Activated CD4-positive, alpha-beta memory T cell treated with anti-CD3 and anti-CD28 coated beads for 36 hours (primary cell): Measurements from ENCODE around the gene BLVRA. TPM values are rescaled to one million over a fixed set of nuclear protein-coding genes. Genes with fewer than 3 reads are reported as not detected.

Experiments used
- CTCF ChIA-PET: fragments of 350-600 bp; sonication (Branson Sonifier 250); formaldehyde crosslinking; loops from one replicate; lab custom pipeline; 2021; ENCODE audit warnings: antibody characterized with exemption, inconsistent platforms; lab: Charles Lee
- POLR2A ChIA-PET: fragments of 350-600 bp; sonication (Branson Sonifier 250); formaldehyde crosslinking; loops from one replicate; lab custom pipeline; 2021; ENCODE audit warnings: antibody characterized with exemption; lab: Charles Lee
- DNase-seq: peaks from one replicate; pipeline ENCODE4 v3.0.0-alpha.2; 2020
- H3K27ac Mint-ChIP-seq: one replicate; pipeline ENCODE4 v1.8.0; 2021; ENCODE audit warnings: mixed read lengths
- H3K27me3 Mint-ChIP-seq: one replicate; pipeline ENCODE4 v1.8.0; 2021; ENCODE audit warnings: mixed read lengths
- H3K36me3 Mint-ChIP-seq: one replicate; pipeline ENCODE4 v1.8.0; 2021; ENCODE audit warnings: mixed read lengths
- H3K4me1 Mint-ChIP-seq: one replicate; pipeline ENCODE4 v1.8.0; 2021; ENCODE audit warnings: low read depth, mixed read lengths
- H3K4me3 Mint-ChIP-seq: one replicate; pipeline ENCODE4 v1.8.0; 2021; ENCODE audit warnings: mild to moderate bottlenecking, mixed read lengths
- H3K9me3 Mint-ChIP-seq: one replicate; pipeline ENCODE4 v1.8.0; 2021; ENCODE audit warnings: mixed read lengths
- intact Hi-C: fragments of 100-400 bp; cut with micrococcal nuclease; formaldehyde crosslinking; loops from one replicate; pipeline ENCODE4 v1.15.1; 2023
- total RNA-seq, 2 experiments: library from RNA; stranded (reverse); gene quantifications; one replicate each; pipeline ENCODE4 v1.2.3, GENCODE V29; 2021

Gene BLVRA
- total RNA-seq, 2 experiments from 2014 or later = 46.1 to 47.4 TPM

- peaks cover 15% of the 10 kb centered on the region for H3K4me1 Mint-ChIP-seq
- intact Hi-C loops = no loop called here
- ChIA-PET CTCF (interaction anchor here (2.1 kb wide), 1 partner anchor 167 kb away, joined by 9 read pairs; the partner anchor contains the start of gene STK17A), POLR2A (interaction anchor here (1.8 kb wide), 1 partner anchor 13 kb away, joined by 19 read pairs; no protein-coding TSS in a partner anchor)
- H3K27me3 Mint-ChIP-seq = peaks cover 7% of the 10 kb centered on the region
- no peaks in the 10 kb centered on the region for H3K9me3 Mint-ChIP-seq
- H3K27ac Mint-ChIP-seq = no peak overlapping the region
- no peak overlapping the region for H3K4me3 Mint-ChIP-seq
- H3K36me3 Mint-ChIP-seq = no peaks in the 10 kb centered on the region
- no peak for DNase-seq
Measured at GRCh38 chr7:43749383-43749940, 9.0 kb upstream of the BLVRA start.

DNA sequence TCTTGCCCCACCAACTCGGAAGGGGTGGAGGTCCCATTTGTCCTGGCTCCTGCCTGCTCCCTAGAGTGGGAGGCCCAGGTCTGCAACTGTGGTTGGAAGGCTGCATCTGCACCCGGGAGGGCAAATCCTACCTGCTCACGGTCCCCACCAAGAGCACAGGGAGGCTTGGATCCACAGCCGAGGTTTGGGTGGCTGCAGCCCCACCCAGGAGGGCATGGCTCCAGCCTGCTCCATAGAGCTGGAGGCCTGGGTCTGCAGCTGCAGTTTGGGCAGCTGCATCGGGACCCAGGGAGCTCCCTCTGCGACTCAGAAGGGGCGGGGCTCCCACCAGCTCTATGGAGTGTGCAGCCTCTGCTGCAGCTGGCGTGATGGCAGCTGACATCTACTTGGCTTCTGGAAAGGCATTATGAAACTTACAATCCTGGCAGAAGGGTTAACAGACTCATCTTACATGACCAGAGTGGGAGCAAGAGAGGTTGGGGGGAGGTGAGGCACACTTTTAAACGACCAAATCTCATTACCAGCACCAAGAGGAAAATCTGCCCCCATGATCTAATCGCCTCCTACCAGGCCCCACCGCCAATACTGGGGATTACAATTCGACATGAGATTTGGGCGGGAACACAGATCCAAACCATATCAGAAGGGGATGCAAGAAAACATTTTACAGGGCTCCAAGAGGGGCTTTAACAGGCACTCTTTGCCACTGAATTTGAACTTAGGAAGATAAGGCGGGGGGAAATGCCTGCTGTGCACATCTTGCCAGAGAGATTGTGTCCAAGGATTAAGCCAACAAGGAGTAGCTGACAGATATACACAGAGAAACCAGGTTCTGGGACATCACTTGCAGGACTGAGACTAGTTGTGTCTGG lies 8.2 kb upstream of the BLVRA start:
- intact Hi-C loops = loop anchor here (2.0 kb wide), 1 partner anchor 101 kb away; no protein-coding TSS in a partner anchor
- ChIA-PET POLR2A (interaction anchor here (0.6 to 1.8 kb wide), 5 partner anchors 14 to 168 kb away, joined by 3 to 19 read pairs (median 3); partner anchors contain the start of genes COA1 and STK17A), CTCF (interaction anchor here (0.7 to 2.1 kb wide), 6 partner anchors 50 to 897 kb away, joined by 3 to 12 read pairs (median 4); partner anchors contain the start of gene STK17A)
- Mint-ChIP-seq H3K4me3 (no peak overlapping the region), H3K36me3 (no peaks in the 10 kb centered on the region), H3K27me3 (peaks cover 10% of the 10 kb centered on the region), H3K9me3 (no peaks in the 10 kb centered on the region), H3K4me1 (peaks cover 15% of the 10 kb centered on the region), H3K27ac (no peak overlapping the region)
- no peak for DNase-seq

DNA sequence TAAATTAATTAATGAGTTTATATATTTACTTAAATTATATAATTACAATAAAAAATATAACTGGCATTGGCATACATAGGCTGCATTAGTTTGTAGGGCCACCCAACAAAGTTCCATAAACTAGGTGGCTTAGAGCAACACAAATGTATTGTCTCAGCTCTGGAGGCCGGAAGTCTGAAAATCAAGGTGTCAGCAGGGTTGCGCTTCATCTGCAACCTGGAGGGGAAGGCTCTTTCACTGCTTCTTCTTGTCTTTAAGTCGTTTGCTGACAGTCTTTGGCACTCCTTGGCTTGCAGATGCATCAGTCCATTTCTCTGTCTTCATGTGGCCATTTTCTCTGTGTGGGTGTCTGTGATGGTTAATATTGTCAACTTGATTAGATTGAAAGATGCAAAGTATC lies 6.1 kb upstream of the BLVRA start:
- no peak overlapping the region for H3K27ac Mint-ChIP-seq
- CTCF ChIA-PET = interaction anchor here (2.1 kb wide), 1 partner anchor 170 kb away, joined by 12 read pairs; the partner anchor contains the start of gene STK17A
- no peaks in the 10 kb centered on the region for H3K36me3 Mint-ChIP-seq
- DNase-seq = no peak
- peaks cover 15% of the 10 kb centered on the region for H3K27me3 Mint-ChIP-seq
- no peaks in the 10 kb centered on the region for H3K9me3 Mint-ChIP-seq
- no peak overlapping the region for H3K4me3 Mint-ChIP-seq
- H3K4me1 Mint-ChIP-seq = peaks cover 29% of the 10 kb centered on the region
- POLR2A ChIA-PET = no interaction called here
- intact Hi-C loops = no loop called here

GRCh38 chr7:43753271-43753810 lies 5.1 kb upstream of the BLVRA start:
- peaks cover 18% of the 10 kb centered on the region for H3K27me3 Mint-ChIP-seq
- no peaks in the 10 kb centered on the region for H3K9me3 Mint-ChIP-seq
- CTCF ChIA-PET = interaction anchor here (1.4 kb wide), 1 partner anchor 82 kb away, joined by 9 read pairs; no protein-coding TSS in a partner anchor
- no peak overlapping the region for H3K27ac Mint-ChIP-seq
- peaks cover 36% of the 10 kb centered on the region for H3K4me1 Mint-ChIP-seq
- intact Hi-C loops = no loop called here
- no peaks in the 10 kb centered on the region for H3K36me3 Mint-ChIP-seq
- no peak overlapping the region for H3K4me3 Mint-ChIP-seq
- POLR2A ChIA-PET = no interaction called here
- no peak for DNase-seq

DNA sequence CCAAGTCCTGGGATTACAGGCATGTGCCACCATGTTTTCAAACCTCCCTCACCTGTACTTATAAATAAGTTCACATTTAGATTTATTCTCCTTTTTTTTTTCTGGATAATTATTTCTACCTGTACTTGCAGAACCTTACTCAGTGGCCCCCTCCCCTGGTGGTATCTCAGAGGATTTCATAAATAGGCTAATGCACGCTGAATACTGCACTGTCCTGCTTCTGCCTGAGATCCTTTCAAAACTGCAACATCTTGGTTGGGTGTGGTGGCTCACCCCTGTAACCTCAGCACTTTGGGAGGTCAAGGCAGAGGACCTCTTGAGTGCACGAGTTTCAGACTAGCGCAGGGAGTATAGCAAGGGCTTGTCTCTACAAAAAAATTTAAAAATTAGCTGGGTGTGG lies 4.6 kb upstream of the BLVRA start:
- H3K9me3 Mint-ChIP-seq = no peaks in the 10 kb centered on the region
- H3K36me3 Mint-ChIP-seq = no peaks in the 10 kb centered on the region
- CTCF ChIA-PET = interaction anchor here (1.4 to 1.9 kb wide), 2 partner anchors 81 to 171 kb away, joined by 7 to 9 read pairs; partner anchors contain the start of gene STK17A
- intact Hi-C loops = no loop called here
- H3K4me3 Mint-ChIP-seq = no peak overlapping the region
- no peak overlapping the region for H3K27ac Mint-ChIP-seq
- DNase-seq = no peak
- peaks cover 15% of the 10 kb centered on the region for H3K27me3 Mint-ChIP-seq
- H3K4me1 Mint-ChIP-seq = peaks cover 36% of the 10 kb centered on the region
- POLR2A ChIA-PET = no interaction called here

DNA sequence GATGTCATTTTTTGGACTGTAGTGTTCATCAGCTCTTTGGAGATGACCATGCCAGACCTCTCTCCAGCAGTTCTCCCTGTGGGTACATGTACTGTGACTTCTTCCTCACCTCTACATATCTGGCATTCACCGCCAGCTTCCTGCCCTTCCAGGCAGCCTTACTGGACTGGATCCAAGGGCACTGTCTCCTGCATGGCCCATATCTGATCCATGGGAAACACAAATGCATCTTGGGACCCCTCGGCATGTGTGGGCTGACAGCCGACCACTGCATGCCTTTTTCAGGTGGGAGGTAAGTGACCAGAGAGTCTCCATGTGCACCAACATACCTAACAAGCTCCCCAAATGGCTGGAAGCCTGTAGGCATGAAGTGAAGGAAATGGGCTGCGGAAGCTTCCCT lies 3.9 kb upstream of the BLVRA start:
- no peak for DNase-seq
- Mint-ChIP-seq H3K27me3 (peaks cover 14% of the 10 kb centered on the region), H3K9me3 (no peaks in the 10 kb centered on the region), H3K4me3 (no peak overlapping the region), H3K36me3 (no peaks in the 10 kb centered on the region), H3K27ac (no peak overlapping the region), H3K4me1 (peaks cover 39% of the 10 kb centered on the region)
- intact Hi-C loops = no loop called here
- ChIA-PET POLR2A (no interaction called here), CTCF (interaction anchor here (1.4 to 1.9 kb wide), 2 partner anchors 80 to 172 kb away, joined by 7 to 9 read pairs; partner anchors contain the start of gene STK17A)

DNA sequence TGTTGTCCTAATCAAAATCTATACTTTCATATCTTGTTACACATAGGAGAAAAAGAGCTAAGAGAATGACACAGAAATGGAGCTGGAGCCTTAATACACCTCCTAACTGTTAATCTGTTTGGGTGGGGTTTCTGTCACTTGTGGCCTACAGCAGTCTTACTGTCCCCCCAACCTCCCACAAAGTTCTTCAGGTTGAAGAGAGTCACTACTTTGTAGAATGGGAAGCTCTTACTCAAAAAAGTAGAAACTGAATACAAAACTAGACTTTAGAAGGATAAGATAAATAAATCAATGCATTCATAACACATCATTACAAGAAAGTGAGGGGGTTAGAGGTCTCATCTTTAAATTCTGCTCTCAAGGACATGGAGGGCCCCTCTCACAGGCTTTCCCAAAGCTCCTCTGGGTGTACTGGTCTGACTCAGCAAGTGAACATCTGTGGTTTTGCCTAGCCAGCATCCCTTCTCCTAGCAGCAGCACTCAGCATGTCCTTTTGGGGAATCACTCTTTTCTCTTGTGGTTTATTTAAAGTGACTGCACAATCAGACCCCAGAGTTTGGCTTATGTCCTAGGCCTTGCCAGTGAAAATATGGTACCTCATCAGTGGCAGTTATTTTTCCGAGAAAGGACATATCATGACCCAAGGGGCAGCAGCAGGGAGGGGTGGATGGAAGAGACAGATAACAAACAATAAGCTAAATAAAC lies 2.0 kb upstream of the BLVRA start:
- intact Hi-C loops = loop anchor here (1.0 kb wide), 1 partner anchor 21 kb away; no protein-coding TSS in a partner anchor
- Mint-ChIP-seq H3K9me3 (no peaks in the 10 kb centered on the region), H3K4me1 (peaks cover 34% of the 10 kb centered on the region), H3K36me3 (no peaks in the 10 kb centered on the region), H3K27me3 (peaks cover 14% of the 10 kb centered on the region), H3K27ac (no peak overlapping the region), H3K4me3 (peak overlapping the region; percentile 0)
- peak; percentile 55 for DNase-seq
- CTCF ChIA-PET = interaction anchor here (1.5 to 4.0 kb wide), 3 partner anchors 82 to 174 kb away, joined by 3 to 20 read pairs (median 4); partner anchors contain the start of gene STK17A
- POLR2A ChIA-PET = interaction anchor here (1.5 to 1.9 kb wide), 2 partner anchors 12 to 20 kb away, joined by 5 to 6 read pairs; no protein-coding TSS in a partner anchor

DNA sequence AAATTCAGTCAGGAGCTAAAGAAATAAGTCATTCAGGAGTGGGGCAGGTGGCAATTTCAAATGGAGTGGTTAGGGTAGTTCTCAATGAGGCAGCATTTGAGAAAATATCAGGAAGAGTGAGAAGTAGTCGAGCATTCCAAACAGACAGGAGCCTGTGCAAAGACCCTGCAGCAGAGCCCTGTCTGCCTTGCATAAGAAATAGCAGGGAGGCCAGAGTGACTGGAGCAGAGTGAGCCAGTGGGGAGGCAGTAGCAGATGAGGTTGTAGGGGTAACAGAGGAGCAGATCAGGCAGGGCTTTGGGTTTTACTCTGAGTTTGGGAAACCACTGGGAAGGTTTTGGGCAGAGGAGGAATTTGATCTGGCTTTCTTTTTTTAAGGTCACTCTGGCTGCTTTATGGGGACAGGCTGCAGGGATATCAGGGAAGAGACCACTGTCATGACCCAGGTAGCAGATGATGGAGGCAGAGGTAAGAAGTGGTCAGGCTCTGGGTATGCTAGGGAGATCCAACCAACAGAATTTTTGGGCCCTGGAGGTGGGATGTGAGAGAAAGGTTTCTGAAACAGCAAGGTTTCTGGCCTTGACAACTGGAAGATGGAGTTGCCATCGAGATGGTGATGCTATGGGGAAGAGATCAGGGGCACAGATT lies 1.3 kb upstream of the BLVRA start:
- Mint-ChIP-seq H3K36me3 (no peaks in the 10 kb centered on the region), H3K4me3 (peak overlapping the region; percentile 66), H3K27ac (no peak overlapping the region), H3K4me1 (peaks cover 41% of the 10 kb centered on the region), H3K27me3 (peaks cover 14% of the 10 kb centered on the region), H3K9me3 (no peaks in the 10 kb centered on the region)
- CTCF ChIA-PET = interaction anchor here (1.5 to 4.0 kb wide), 4 partner anchors 20 to 175 kb away, joined by 3 to 20 read pairs (median 4); partner anchors contain the start of gene STK17A
- no peak for DNase-seq
- POLR2A ChIA-PET = interaction anchor here (1.5 to 1.9 kb wide), 2 partner anchors 11 to 21 kb away, joined by 5 to 6 read pairs; no protein-coding TSS in a partner anchor
- intact Hi-C loops = no loop called here

DNA sequence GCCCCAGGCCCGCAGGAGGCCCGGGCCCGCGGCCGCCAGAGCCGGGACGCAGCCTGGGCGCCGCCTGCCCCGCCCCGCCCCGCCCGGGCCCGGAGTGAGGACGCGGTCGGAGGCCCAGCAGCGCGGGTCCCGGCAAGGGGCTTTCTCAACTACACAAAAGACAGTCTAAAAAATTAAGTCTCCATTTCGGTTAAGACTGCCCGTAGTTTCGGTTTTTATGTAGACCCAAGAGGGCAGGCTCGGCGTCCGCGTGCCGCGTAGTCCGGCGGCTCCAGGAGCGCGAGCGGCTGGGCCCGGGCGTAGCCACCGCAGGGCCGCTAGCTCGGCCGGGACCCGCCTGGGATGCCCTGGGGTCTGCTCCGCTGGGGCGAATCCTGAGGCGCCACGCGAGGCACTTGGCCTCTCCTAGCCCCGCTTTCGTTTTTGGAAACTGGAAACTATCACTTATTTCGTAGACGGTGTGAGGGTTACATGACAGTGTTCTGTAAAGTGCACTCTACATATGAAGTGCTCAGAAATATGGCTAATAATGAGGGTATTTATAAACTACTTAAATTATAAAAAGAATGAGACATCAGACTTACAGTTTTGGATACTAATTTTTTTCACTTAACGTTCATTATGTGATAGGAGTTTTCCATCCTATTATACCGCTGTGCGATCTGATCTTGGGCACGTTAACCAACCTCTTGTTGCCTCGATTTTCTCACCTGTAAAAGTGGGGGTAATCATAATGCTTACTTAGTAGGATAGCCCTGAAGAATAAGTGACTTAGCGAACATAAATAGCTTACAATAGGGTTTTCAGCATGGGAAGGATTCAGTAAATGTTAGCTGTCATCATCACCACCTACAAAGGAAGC lies 573 bp downstream of the BLVRA start:
- peaks cover 53% of the 10 kb centered on the region for H3K4me1 Mint-ChIP-seq

DNA sequence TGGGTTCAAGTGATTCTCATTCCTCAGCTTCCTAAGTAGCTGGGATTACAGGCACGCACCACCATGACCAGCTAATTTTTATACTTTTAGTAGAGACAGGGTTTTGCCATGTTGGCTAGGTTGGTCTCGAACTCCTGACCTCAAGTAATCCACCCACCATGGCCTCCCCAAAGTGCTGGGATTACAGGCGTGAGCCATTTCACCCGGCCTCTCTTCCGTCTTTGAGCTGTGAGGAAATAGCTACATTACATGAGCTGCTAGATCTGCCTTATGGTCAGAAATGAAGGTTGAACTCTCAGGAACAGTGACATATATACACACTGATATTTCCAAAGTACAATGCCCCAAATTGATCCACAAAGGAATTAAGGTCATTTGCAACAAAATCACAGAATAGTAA lies 2.4 kb downstream of the BLVRA start:
- DNase-seq = no peak
- intact Hi-C loops = loop anchor here (5.0 kb wide), 1 partner anchor 34 kb away; the partner anchor contains the start of gene COA1
- Mint-ChIP-seq H3K36me3 (no peaks in the 10 kb centered on the region), H3K4me3 (no peak overlapping the region), H3K9me3 (no peaks in the 10 kb centered on the region), H3K27ac (no peak overlapping the region), H3K4me1 (peaks cover 62% of the 10 kb centered on the region), H3K27me3 (peaks cover 8% of the 10 kb centered on the region)
- ChIA-PET CTCF (interaction anchor here (1.0 to 4.8 kb wide), 3 partner anchors 77 to 178 kb away, joined by 3 to 18 read pairs (median 3); partner anchors contain the start of gene STK17A), POLR2A (interaction anchor here (0.6 kb wide), 2 partner anchors 177 to 358 kb away, joined by 4 to 5 read pairs; no protein-coding TSS in a partner anchor)

More for the DNA sequence above, 573 bp downstream of the BLVRA start:
- CTCF ChIA-PET = interaction anchor here (0.6 to 4.0 kb wide), 7 partner anchors 22 to 817 kb away, joined by 3 to 20 read pairs (median 4); partner anchors contain the start of genes COA1 and STK17A
- peak overlapping the region; percentile 82 for H3K4me3 Mint-ChIP-seq
- H3K36me3 Mint-ChIP-seq = no peaks in the 10 kb centered on the region
- no peak overlapping the region for H3K27ac Mint-ChIP-seq
- intact Hi-C loops = loop anchor here (1.0 to 2.0 kb wide), 2 partner anchors 8 to 76 kb away; no protein-coding TSS in a partner anchor
- POLR2A ChIA-PET = interaction anchor here (0.6 to 1.1 kb wide), 2 partner anchors 23 to 176 kb away, joined by 3 to 4 read pairs; partner anchors contain the start of gene STK17A
- H3K9me3 Mint-ChIP-seq = no peaks in the 10 kb centered on the region
- peak; percentile 60 for DNase-seq
- peaks cover 10% of the 10 kb centered on the region for H3K27me3 Mint-ChIP-seq
